ENCODE results near the gene NRXN3.

GRCh38 chr14:79706382-79706781 lies 1536.2 kb downstream of the NRXN3 start:
- no peak for TF ChIP-seq CTCF (optimal IDR thresholded peaks at IDR 0.05 in 1 of 3, IDR thresholded peaks at IDR 0.05 in 1 of 3, conservative IDR thresholded peaks at IDR 0.05 in 1 of 3; ENCODE audit: extremely low read depth in 1 of 3, insufficient read depth in 2 of 3, low read length in 3 of 3)
- no peak for TF ChIP-seq EZH2 (IDR thresholded peaks at IDR 0.05; ENCODE audit: low read length)
